ENCODE results near the gene HSCB.
"Not testable (repeated sequence)": the region's sequence is repeated elsewhere in the genome, so short reads cannot be mapped to it uniquely, and the experiment has no call there.

The HSCB gene

GRCh38 chr22:28791841-28792490 is 50.1 kb downstream of the HSCB start:
- DNase-seq (ENCODE audit: low spot score), result no peak

GRCh38 chr22:28792491-28793383 is 50.9 kb downstream of the HSCB start:
- DNase-seq (ENCODE audit: low spot score), result no peak

- no peak for DNase-seq (ENCODE audit: low spot score)
Measured at GRCh38 chr22:28793976-28794584, 52.2 kb downstream of the HSCB start.

- no peak for DNase-seq (ENCODE audit: low spot score)
Measured at GRCh38 chr22:28795071-28795693, 53.3 kb downstream of the HSCB start.

GRCh38 chr22:28795932-28796856 is 54.4 kb downstream of the HSCB start:
- no peak for DNase-seq (ENCODE audit: low spot score)

GRCh38 chr22:28798810-28799605 is 57.2 kb downstream of the HSCB start:
- no peak for DNase-seq (ENCODE audit: low spot score)

- peak; percentile 86 for DNase-seq (ENCODE audit: low spot score)
Measured at GRCh38 chr22:28799606-28800307, 57.9 kb downstream of the HSCB start.

- peak; percentile 100 for DNase-seq (ENCODE audit: low spot score)
Measured at GRCh38 chr22:28800308-28801041, 58.6 kb downstream of the HSCB start, which contains the start of gene XBP1. Gene XBP1 (minus strand): TSS chr22:28800569.

- no peak for DNase-seq (ENCODE audit: low spot score)
Measured at GRCh38 chr22:28801845-28802594, 60.2 kb downstream of the HSCB start.

- DNase-seq (ENCODE audit: low spot score), result no peak
Measured at GRCh38 chr22:28802595-28803123, 60.8 kb downstream of the HSCB start.

- DNase-seq (ENCODE audit: low spot score), result not testable (repeated sequence)
Measured at GRCh38 chr22:28805426-28805825, 63.6 kb downstream of the HSCB start.
